Peyer's patch (tissue), 4 donors: ENCODE measurements around the gene TIFAB.

Experiments
- CTCF ChIP-seq, 6 experiments: fragments of 450-650 bp in 4 of 6; fragments of 200-600 bp in 2 of 6; sonication (generic) in 1 of 6; IDR thresholded peaks; one replicate each; pipeline ENCODE4 v1.5.1; 2017 to 2019; ENCODE audit warnings: antibody characterized with exemption in 6 of 6, mild to moderate bottlenecking in 3 of 6, moderate library complexity in 1 of 6
- POLR2A ChIP-seq, 2 donors: fragments of 450-650 bp; IDR thresholded peaks; one replicate each; pipeline ENCODE4 v1.5.1; 2017; ENCODE audit warnings: antibody characterized with exemption in 2 of 2, mild to moderate bottlenecking in 2 of 2, moderate library complexity in 2 of 2

DNA sequence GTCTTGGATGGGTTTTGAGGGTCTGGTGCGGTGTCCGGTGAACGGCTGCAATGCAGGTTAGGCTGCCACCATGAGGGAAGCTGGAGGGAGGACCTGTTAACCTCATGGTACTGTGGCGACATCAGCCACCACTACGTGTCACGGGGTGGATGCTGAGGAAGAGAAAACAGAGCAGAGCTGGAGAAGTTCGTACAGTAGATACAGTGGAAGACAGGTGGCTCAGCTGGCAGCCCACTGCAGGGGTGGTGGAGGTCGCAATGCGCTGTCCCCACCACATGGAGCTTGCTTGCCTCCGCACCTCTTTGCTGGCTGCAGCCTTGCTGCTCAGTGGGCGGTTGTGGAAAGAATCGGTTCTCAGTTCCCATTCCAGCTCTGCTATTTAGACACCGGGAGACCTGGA, 7.8 kb downstream of the TIFAB start:
- no peak for TF ChIP-seq POLR2A (IDR thresholded peaks at IDR 0.05)
- no peak for TF ChIP-seq CTCF (IDR thresholded peaks at IDR 0.05)
